Glutamatergic neuron (in vitro differentiated cells): ENCODE data around the gene TMPO. TPM values are rescaled to one million over a fixed set of nuclear protein-coding genes. Genes with fewer than 3 reads are reported as not detected.

Source experiments
- DNase-seq: peaks from one replicate; pipeline ENCODE4 v3.0.0; 2022
- H3K27ac Mint-ChIP-seq: one replicate; pipeline ENCODE4 v1.8.0; 2020; ENCODE audit warnings: mild to moderate bottlenecking, mixed read lengths, inconsistent platforms; ENCODE audit not compliant: unreplicated experiment
- H3K27me3 Mint-ChIP-seq: one replicate; pipeline ENCODE4 v1.8.0; 2020; ENCODE audit warnings: mild to moderate bottlenecking, moderate library complexity, mixed read lengths, inconsistent platforms; ENCODE audit not compliant: unreplicated experiment
- H3K36me3 Mint-ChIP-seq: one replicate; pipeline ENCODE4 v1.8.0; 2020; ENCODE audit warnings: mild to moderate bottlenecking, mixed read lengths, inconsistent platforms; ENCODE audit not compliant: unreplicated experiment
- H3K4me1 Mint-ChIP-seq: one replicate; pipeline ENCODE4 v1.8.0; 2020; ENCODE audit warnings: mild to moderate bottlenecking, low read depth, mixed read lengths, inconsistent platforms; ENCODE audit not compliant: unreplicated experiment
- H3K4me3 Mint-ChIP-seq: one replicate; pipeline ENCODE4 v1.8.0; 2020; ENCODE audit warnings: mild to moderate bottlenecking, mixed read lengths, inconsistent platforms; ENCODE audit not compliant: unreplicated experiment
- H3K9me3 Mint-ChIP-seq: one replicate; pipeline ENCODE4 v1.8.0; 2020; ENCODE audit warnings: mild to moderate bottlenecking, moderate library complexity, mixed read lengths, inconsistent platforms; ENCODE audit not compliant: unreplicated experiment
- total RNA-seq: library from RNA; stranded (reverse); fragmentation: NEBNext Ultra II Directional; extraction: Animal tissue kit (Norgen Biotek cat#: 25700); gene quantifications from one replicate; pipeline ENCODE4 v1.2.1, GENCODE V29; 2021; ENCODE audit not compliant: unreplicated experiment
- TF ChIP-seq, protein P1 (sequence below): fragments of 200-600 bp; sonication (generic); IDR thresholded peaks from one replicate; pipeline ENCODE4 v1.5.0; 2021; ENCODE audit not compliant: partially characterized antibody, unreplicated experiment

Gene TMPO
- total RNA-seq, 1 donor from 2014 or later: 80.2 TPM

DNA sequence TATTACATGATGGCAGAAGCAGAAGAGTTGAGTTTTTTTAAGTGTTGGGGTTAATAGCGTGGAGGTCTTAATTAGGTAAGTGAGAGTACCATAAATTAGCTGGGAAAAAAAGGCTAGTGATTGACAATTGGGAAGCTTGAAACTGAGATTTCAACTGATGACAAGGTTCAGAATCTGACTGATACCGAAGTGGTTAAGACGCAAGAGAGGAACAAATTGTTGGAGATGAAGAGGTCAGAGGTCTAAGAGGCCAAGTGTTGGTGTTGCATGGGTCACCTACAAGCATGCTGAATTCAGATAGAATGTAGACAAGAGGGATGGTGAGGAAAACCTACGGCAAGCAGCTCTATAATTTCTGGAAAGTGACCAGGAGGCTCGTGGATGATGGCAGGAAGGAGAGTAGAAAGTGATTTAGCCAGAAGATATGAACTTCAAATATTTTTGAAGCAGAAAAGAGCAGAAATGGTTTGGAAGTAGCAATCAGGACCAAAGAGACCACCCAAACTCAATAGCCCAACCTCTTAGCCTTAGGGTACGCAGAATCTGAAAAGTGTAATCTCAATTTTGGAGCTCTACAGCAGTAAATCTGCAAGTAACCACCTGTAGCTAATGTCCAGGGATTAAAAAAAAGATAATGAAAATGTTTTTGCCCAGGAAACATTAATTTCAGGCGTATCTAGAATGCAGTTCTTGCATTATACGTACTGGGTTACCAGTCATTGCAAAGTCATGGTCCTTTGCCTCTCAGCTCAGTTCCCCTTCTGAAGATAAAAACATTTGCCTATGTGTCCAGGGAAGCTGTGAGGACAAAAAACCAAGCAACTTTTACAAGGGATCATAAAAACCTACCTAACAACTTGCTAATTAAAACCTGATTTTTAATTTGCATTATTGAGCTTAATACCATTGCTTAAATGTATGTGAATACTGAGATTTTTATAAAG, 1.7 kb upstream of the TMPO start:
- Mint-ChIP-seq H3K36me3 (no peaks in the 10 kb centered on the region), H3K4me3 (peak overlapping the region; percentile 95), H3K9me3 (peaks cover 5% of the 10 kb centered on the region), H3K27ac (peak overlapping the region; percentile 99), H3K27me3 (peaks cover 2% of the 10 kb centered on the region), H3K4me1 (peaks cover 12% of the 10 kb centered on the region)
- no peak for DNase-seq
- TF ChIP-seq, protein P1, sequence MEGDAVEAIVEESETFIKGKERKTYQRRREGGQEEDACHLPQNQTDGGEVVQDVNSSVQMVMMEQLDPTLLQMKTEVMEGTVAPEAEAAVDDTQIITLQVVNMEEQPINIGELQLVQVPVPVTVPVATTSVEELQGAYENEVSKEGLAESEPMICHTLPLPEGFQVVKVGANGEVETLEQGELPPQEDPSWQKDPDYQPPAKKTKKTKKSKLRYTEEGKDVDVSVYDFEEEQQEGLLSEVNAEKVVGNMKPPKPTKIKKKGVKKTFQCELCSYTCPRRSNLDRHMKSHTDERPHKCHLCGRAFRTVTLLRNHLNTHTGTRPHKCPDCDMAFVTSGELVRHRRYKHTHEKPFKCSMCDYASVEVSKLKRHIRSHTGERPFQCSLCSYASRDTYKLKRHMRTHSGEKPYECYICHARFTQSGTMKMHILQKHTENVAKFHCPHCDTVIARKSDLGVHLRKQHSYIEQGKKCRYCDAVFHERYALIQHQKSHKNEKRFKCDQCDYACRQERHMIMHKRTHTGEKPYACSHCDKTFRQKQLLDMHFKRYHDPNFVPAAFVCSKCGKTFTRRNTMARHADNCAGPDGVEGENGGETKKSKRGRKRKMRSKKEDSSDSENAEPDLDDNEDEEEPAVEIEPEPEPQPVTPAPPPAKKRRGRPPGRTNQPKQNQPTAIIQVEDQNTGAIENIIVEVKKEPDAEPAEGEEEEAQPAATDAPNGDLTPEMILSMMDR: no peak

DNA sequence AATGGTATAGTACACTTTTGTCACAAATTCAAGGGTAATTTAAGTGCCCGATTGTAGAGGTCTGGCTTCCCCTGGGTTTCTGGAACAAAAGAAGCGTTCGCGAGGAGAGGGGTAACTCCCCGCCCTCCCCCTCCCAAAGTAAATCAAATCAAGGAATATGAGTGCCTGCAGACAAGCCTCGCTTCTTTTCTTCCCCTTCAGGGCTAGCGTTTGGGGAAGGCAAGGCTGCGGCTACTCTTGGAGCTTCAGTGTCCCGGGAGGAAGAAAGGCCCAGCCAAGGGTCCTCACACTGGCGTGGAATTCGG, 456 bp upstream of the TMPO start:
- TF ChIP-seq, protein P1: no peak
- Mint-ChIP-seq H3K36me3 (no peaks in the 10 kb centered on the region), H3K9me3 (peaks cover 5% of the 10 kb centered on the region), H3K4me1 (peaks cover 12% of the 10 kb centered on the region), H3K4me3 (peak overlapping the region; percentile 95), H3K27ac (peak overlapping the region; percentile 99), H3K27me3 (peaks cover 2% of the 10 kb centered on the region)
- DNase-seq: no peak

DNA sequence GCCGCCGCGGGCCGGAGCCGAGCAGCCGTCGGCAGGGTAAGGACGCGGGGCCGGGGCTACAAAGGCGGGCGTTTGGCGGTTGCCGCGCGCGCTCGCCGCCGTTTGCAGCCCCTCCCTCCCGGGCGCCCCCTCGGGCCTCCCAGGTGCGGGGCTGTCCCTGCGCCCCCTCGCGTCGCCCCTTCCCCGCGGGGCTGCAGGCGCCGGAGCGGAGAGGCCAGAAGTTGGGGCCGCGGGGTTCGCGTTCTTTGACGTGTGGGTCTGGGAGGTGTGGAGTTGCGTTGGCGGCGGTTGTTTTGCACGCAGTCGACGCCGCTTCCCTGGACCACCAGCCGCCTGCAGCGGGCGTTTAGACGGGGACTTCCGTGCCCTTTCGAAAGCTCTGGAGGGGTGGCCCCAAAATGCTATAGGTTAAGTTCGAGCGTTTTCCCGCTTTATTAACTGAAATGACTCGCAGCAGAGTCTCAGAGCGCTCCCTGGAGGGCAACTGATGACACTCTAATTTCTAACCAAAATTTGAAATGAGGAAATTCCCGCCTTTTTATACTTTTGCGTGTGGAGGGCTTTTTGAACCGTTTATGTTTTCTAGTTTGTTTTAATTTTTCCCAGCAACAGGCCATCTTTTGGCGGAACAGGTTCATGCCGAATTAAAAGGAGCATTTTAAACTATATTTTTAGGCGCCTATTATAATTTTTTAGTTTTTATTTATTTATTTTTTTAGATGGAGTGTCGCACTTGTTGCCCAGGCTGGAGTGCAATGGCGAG, 902 bp downstream of the TMPO start:
- H3K36me3 Mint-ChIP-seq: no peaks in the 10 kb centered on the region
- peak overlapping the region; percentile 89 for H3K27ac Mint-ChIP-seq
- no peaks in the 10 kb centered on the region for H3K27me3 Mint-ChIP-seq
- peak overlapping the region; percentile 97 for H3K4me3 Mint-ChIP-seq
- TF ChIP-seq, protein P1: peak; percentile 22
- peak; percentile 65 for DNase-seq
- H3K9me3 Mint-ChIP-seq: peaks cover 5% of the 10 kb centered on the region
- H3K4me1 Mint-ChIP-seq: peaks cover 13% of the 10 kb centered on the region

DNA sequence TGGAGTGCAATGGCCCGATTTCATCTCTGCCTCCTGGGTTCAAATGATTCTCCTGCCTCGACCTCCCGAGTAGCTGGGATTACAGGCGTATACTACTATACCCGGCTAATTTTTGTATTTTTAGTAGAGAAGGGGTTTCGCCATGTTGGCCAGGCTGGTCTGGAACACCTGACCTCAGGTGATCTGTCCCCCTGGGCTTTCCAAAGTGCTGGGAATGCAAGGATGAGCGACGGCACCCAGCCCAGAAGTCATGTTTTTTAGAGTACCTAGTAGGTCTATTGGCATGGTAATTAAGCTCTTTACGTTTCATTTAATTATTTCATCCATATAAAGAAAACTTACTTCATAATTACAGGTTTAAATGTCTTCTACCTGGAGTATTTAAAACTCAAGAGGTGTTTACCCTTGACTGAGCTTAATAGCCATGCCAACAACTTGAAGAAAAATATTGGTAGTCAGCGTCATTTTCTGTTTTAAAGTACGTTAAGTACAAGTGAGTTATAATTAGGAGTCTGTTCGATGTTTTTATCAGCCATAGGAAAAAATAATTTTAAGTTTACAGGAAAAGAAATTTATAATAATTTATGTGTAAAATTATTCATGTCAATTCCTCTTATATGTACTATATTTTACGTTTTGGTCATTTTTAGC, 4.0 kb downstream of the TMPO start:
- Mint-ChIP-seq H3K4me3 (no peak overlapping the region), H3K9me3 (peaks cover 2% of the 10 kb centered on the region), H3K27me3 (no peaks in the 10 kb centered on the region)

More for the DNA sequence above, 4.0 kb downstream of the TMPO start:
- Mint-ChIP-seq H3K27ac (no peak overlapping the region), H3K4me1 (peaks cover 3% of the 10 kb centered on the region), H3K36me3 (no peaks in the 10 kb centered on the region)
- no peak for DNase-seq
- TF ChIP-seq, protein P1: no peak
